CD14-positive monocyte (primary cell): Measurements from ENCODE around the gene CDK11B. TPM values are rescaled to one million over a fixed set of nuclear protein-coding genes. Genes with fewer than 3 reads are reported as not detected.
A peak's percentile ranks its signal among the peaks of the same experiment; 100 is the strongest.

Experiments
- DNase-seq, 3 donors: peaks; one replicate each; pipeline ENCODE4 v3.0.0-alpha.2; 2011 to 2022
- H2AFZ ChIP-seq: 2 replicates; pipeline ENCODE4 v1.6.0; 2012; ENCODE audit warnings: mild to moderate bottlenecking, low read depth, low read length, inconsistent platforms; ENCODE audit not compliant: insufficient read depth, poor library complexity, severe bottlenecking
- H3K27ac ChIP-seq, 2 donors: 1 replicate in 1 of 2; 2 replicates in 1 of 2; pipeline ENCODE4 v1.5.1; 2012 to 2013; ENCODE audit warnings: low read length in 2 of 2, control low read depth in 1 of 2, inconsistent platforms in 1 of 2, low read depth in 1 of 2, mild to moderate bottlenecking in 1 of 2
- H3K27me3 ChIP-seq, 2 donors: one replicate each; pipeline versions ENCODE4 v1.6.0 to v1.6.1; 2011 to 2013; ENCODE audit warnings: low read length in 2 of 2; ENCODE audit not compliant: control insufficient read depth in 2 of 2, insufficient read depth in 2 of 2
- H3K36me3 ChIP-seq, 2 donors: replicated peaks in 1 of 2; 1 replicate in 1 of 2; 2 replicates in 1 of 2; pipeline versions ENCODE4 v1.5.1 to v1.6.1; 2012 to 2013; ENCODE audit warnings: low read length in 2 of 2, control low read depth in 1 of 2, inconsistent platforms in 1 of 2, mild to moderate bottlenecking in 1 of 2; ENCODE audit not compliant: insufficient read depth in 2 of 2, control insufficient read depth in 1 of 2
- H3K4me1 ChIP-seq, 2 donors: 1 replicate in 1 of 2; 2 replicates in 1 of 2; pipeline versions ENCODE4 v1.5.1 to v1.6.1; 2012 to 2013; ENCODE audit warnings: low read length in 2 of 2, control low read depth in 1 of 2, inconsistent platforms in 1 of 2, mild to moderate bottlenecking in 1 of 2, moderate library complexity in 1 of 2; ENCODE audit not compliant: insufficient read depth in 2 of 2, control insufficient read depth in 1 of 2
- H3K4me2 ChIP-seq: replicated peaks from 2 replicates; pipeline ENCODE3; 2012; ENCODE audit warnings: low read length, moderate library complexity, mild to moderate bottlenecking; ENCODE audit not compliant: poor library complexity, severe bottlenecking; ENCODE audit errors: extremely low read depth
- H3K4me3 ChIP-seq, 3 experiments: fragments of 200-600 bp in 1 of 3; sonication (generic) in 1 of 3; replicated peaks in 1 of 3; 1 replicate in 2 of 3; 2 replicates in 1 of 3; pipeline ENCODE4 v1.5.1; 2011 to 2013; ENCODE audit warnings: low read length in 3 of 3, mild to moderate bottlenecking in 3 of 3, control low read depth in 2 of 3, low read depth in 2 of 3, inconsistent platforms in 1 of 3, moderate library complexity in 1 of 3
- H3K79me2 ChIP-seq: 2 replicates; pipeline ENCODE4 v1.6.0; 2012; ENCODE audit warnings: mild to moderate bottlenecking, control low read depth, inconsistent platforms, low read length, moderate library complexity; ENCODE audit not compliant: insufficient read depth
- H3K9ac ChIP-seq: 2 replicates; pipeline ENCODE4 v1.6.0; 2017; ENCODE audit warnings: low read length, mild to moderate bottlenecking; ENCODE audit not compliant: insufficient read depth, poor library complexity, severe bottlenecking
- H3K9me3 ChIP-seq, 2 donors: replicated peaks in 1 of 2; 1 replicate in 1 of 2; 2 replicates in 1 of 2; pipeline versions ENCODE4 v1.5.1 to v1.6.1; 2012 to 2013; ENCODE audit warnings: low read length in 2 of 2, control low read depth in 1 of 2; ENCODE audit not compliant: control insufficient read depth in 1 of 2, insufficient read depth in 1 of 2
- H4K20me1 ChIP-seq: 2 replicates; pipeline ENCODE4 v1.6.0; 2012; ENCODE audit warnings: mild to moderate bottlenecking, low read length, control low read depth, moderate library complexity; ENCODE audit not compliant: insufficient read depth
- H3K27ac Mint-ChIP-seq, 7 donors: one replicate each; pipeline ENCODE4 v1.8.0; 2020; ENCODE audit warnings: mild to moderate bottlenecking in 7 of 7, mixed read lengths in 7 of 7, moderate library complexity in 6 of 7, inconsistent platforms in 2 of 7
- H3K27me3 Mint-ChIP-seq, 3 donors: one replicate each; pipeline ENCODE4 v1.8.0; 2021 to 2022; ENCODE audit warnings: low read depth in 3 of 3, mild to moderate bottlenecking in 3 of 3, mixed read lengths in 3 of 3, moderate library complexity in 3 of 3, inconsistent platforms in 1 of 3
- H3K36me3 Mint-ChIP-seq, 2 donors: one replicate each; pipeline ENCODE4 v1.8.0; 2020; ENCODE audit warnings: mixed read lengths in 2 of 2, inconsistent platforms in 1 of 2, mild to moderate bottlenecking in 1 of 2
- H3K4me1 Mint-ChIP-seq: one replicate; pipeline ENCODE4 v1.8.0; 2020; ENCODE audit warnings: mild to moderate bottlenecking, mixed read lengths
- H3K4me3 Mint-ChIP-seq, 2 donors: one replicate each; pipeline ENCODE4 v1.8.0; 2020; ENCODE audit warnings: mild to moderate bottlenecking in 2 of 2, mixed read lengths in 2 of 2, moderate library complexity in 1 of 2
- H3K9me3 Mint-ChIP-seq, 7 donors: one replicate each; pipeline ENCODE4 v1.8.0; 2020 to 2022; ENCODE audit warnings: mixed read lengths in 7 of 7, mild to moderate bottlenecking in 6 of 7, moderate library complexity in 6 of 7, inconsistent platforms in 2 of 7
- WGBS: methylation state at CpG from one replicate; pipeline ENCODE4 v1.1.5; 2013; ENCODE audit warnings: missing lambda C conversion rate; ENCODE audit not compliant: insufficient coverage; 5-methylcytosine and 5-hydroxymethylcytosine counted together
- intact Hi-C, 2 donors: fragments of 100-400 bp; cut with micrococcal nuclease; formaldehyde crosslinking; loops; one replicate each; pipeline versions ENCODE4 v1.15.0 to v1.15.1; 2023
- polyA plus RNA-seq, 3 donors: library from polyadenylated mRNA; depleted of rRNA in 1 of 3; unstranded in 2 of 3; stranded (reverse) in 1 of 3; fragments of 300-500 nt in 2 of 3; fragments of >200 nt in 1 of 3; fragmentation: Illumina TruSeq in 2 of 3; gene quantifications; 1 replicate in 2 of 3; 2 replicates in 1 of 3; pipeline ENCODE4 v1.2.3, GENCODE V29; 2012 to 2021
- TF ChIP-seq, protein P1 (sequence below): fragments of 200-600 bp; IDR thresholded peaks from one replicate; pipeline ENCODE4 v1.8.0; 2022; ENCODE audit warnings: antibody characterized with exemption, mild to moderate bottlenecking

CDK11B gene
- polyA plus RNA-seq, 3 donors, result 2.5 to 12.7 (median 6.6) TPM

DNA sequence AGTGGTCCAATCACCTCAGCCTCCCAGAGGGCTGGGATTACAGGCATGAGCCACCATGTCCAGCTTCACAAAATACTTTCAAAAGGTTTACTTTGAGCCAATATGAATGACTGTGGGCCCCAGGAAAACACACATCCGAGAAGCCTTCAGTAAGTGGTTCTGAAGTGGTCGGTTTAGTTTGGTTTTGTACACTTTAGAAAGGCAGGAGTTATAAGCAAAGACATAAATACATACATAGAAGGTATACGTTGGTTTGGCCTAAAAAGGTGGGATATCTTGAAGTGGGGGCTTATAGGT lies 46.8 kb downstream of the CDK11B start:
- H3K27me3 Mint-ChIP-seq, result peaks cover 0 to 5% (median 1%) of the 10 kb centered on the region in 3 donors
- H3K4me3 Mint-ChIP-seq, result no peak overlapping the region
- peaks cover 8% of the 10 kb centered on the region for H4K20me1 ChIP-seq
- WGBS, result no CpG with 5 or more reads among the region's 3 CpGs
- TF ChIP-seq, protein P1, sequence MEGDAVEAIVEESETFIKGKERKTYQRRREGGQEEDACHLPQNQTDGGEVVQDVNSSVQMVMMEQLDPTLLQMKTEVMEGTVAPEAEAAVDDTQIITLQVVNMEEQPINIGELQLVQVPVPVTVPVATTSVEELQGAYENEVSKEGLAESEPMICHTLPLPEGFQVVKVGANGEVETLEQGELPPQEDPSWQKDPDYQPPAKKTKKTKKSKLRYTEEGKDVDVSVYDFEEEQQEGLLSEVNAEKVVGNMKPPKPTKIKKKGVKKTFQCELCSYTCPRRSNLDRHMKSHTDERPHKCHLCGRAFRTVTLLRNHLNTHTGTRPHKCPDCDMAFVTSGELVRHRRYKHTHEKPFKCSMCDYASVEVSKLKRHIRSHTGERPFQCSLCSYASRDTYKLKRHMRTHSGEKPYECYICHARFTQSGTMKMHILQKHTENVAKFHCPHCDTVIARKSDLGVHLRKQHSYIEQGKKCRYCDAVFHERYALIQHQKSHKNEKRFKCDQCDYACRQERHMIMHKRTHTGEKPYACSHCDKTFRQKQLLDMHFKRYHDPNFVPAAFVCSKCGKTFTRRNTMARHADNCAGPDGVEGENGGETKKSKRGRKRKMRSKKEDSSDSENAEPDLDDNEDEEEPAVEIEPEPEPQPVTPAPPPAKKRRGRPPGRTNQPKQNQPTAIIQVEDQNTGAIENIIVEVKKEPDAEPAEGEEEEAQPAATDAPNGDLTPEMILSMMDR, result no peak
- H3K4me3 ChIP-seq, result no peak overlapping the region
- H2AFZ ChIP-seq, result no peak overlapping the region
- DNase-seq, result no peak
- intact Hi-C loops, result no loop called here
- peaks cover 35% of the 10 kb centered on the region for H3K4me1 Mint-ChIP-seq
- peaks cover 2 to 3% of the 10 kb centered on the region in 2 donors for H3K36me3 Mint-ChIP-seq
- H3K27ac ChIP-seq, result no peak overlapping the region
- H3K36me3 ChIP-seq, result no peaks in the 10 kb centered on the region
- no peaks in the 10 kb centered on the region for H3K9me3 Mint-ChIP-seq
- H3K79me2 ChIP-seq, result peaks cover 19% of the 10 kb centered on the region
- no peaks in the 10 kb centered on the region for H3K9me3 ChIP-seq
- peaks cover 33 to 38% of the 10 kb centered on the region in 2 donors for H3K4me1 ChIP-seq
- peak overlapping the region in 1 of 7 donors; percentile 10 for H3K27ac Mint-ChIP-seq
- H3K4me2 ChIP-seq, result no peak overlapping the region
- H3K27me3 ChIP-seq, result no peaks in the 10 kb centered on the region
- no peak overlapping the region for H3K9ac ChIP-seq

- TF ChIP-seq, protein P1, result no peak
- Histone ChIP-seq H3K4me1 (peaks cover 31 to 38% of the 10 kb centered on the region in 2 donors), H3K9me3 (no peaks in the 10 kb centered on the region), H3K9ac (no peak overlapping the region), H3K27ac (no peak overlapping the region), H3K79me2 (peaks cover 10% of the 10 kb centered on the region), H3K27me3 (no peaks in the 10 kb centered on the region), H4K20me1 (no peaks in the 10 kb centered on the region), H3K36me3 (no peaks in the 10 kb centered on the region), H3K4me3 (no peak overlapping the region), H2AFZ (no peak overlapping the region), H3K4me2 (no peak overlapping the region)
- Mint-ChIP-seq H3K27ac (no peak overlapping the region), H3K4me3 (no peak overlapping the region), H3K9me3 (no peaks in the 10 kb centered on the region), H3K27me3 (peaks cover 0 to 5% (median 1%) of the 10 kb centered on the region in 3 donors), H3K36me3 (peaks cover 2 to 3% of the 10 kb centered on the region in 2 donors), H3K4me1 (peaks cover 33% of the 10 kb centered on the region)
- intact Hi-C loops, result no loop called here
- no peak for DNase-seq
- WGBS, result 96% methylated on average over 9 of the region's 9 CpGs
Measured at GRCh38 chr1:1610796-1611195, 48.0 kb downstream of the CDK11B start.
